HG03045 (cell line): ENCODE measurements around the gene EML1.

Source experiments
- ATAC-seq: cut with Tn5 transposase; IDR thresholded peaks from one replicate; pipeline ENCODE4 v1.9.1; 2021; ENCODE audit warnings: mild to moderate bottlenecking, moderate library complexity; ENCODE audit not compliant: unreplicated experiment

EML1 gene

DNA sequence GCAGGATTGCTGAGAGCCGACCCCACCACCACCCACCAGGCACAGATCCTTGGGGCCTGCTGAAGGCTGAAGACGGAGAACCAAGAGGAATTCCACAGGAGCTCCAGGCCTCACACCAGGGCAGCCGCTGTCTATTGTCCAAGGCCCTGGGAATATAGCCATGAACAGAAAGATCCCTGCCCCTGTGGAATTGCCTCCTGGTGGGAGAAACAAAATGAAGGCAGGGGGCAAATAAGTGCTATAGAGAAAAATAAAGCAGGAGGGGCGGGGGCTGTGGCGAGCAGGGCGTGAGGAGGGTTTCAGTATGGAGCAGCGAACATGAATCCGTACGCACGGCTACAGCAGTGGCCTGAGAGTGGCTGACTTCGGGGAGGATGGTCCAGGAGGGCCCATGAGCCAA lies 96.1 kb downstream of the EML1 start:
- ATAC-seq: no peak

DNA sequence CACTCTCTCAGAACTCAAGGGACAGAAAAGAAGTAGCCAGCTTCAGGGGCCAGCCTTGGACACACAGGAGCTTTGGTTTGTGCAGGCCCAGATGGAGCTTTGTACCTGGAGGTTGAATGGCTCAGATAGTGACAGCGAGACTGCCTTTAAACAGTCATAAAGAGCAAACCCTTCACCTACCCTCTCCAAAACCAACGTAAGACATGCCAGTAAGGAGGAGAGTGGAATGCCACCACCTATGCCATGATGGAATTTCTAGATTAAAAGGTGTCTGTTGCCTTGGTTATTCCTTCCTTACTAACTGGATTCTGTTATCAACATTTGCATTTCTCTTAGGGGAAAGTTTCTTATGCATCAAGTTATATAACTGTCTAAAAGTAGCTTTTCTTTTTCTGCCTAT lies 98.1 kb downstream of the EML1 start:
- no peak for ATAC-seq

DNA sequence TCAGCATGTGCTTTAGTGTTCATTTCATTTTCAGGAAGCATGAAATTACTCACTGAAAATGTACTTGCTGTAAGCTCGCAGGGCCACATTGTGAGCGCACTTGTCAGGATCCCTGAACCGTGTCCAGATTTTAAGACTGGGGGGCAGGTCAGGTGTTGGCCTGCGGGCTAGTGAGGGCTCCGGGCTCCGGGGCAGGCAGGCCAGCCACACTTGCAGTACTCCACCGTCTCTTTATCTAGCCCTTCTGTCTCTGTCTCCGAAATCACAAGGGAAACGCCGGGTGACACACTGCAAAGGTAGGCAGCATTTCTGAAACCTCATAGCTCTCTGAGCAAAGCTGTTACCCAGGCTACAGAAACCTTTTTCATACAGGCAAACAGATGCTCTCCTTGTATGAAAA lies 98.7 kb downstream of the EML1 start:
- ATAC-seq: no peak

DNA sequence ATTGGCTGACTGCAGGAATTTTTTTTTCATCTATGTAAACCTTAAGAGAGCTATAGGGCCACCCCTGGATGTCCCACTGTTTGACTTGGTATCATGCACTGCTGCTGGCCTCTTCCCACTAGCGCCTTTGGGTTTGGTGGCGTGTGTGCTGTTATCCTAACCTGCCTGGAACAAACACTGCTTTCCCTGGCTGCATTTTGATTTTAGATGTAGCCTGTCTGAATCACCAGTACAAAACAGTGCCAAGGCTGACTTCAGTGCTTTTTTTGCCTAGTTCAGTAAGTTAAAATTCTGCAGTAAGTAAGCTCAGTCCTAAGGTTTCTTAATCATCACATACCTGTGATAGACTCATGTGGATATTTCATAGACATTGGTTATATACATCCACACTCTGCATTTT lies 99.2 kb downstream of the EML1 start:
- no peak for ATAC-seq

DNA sequence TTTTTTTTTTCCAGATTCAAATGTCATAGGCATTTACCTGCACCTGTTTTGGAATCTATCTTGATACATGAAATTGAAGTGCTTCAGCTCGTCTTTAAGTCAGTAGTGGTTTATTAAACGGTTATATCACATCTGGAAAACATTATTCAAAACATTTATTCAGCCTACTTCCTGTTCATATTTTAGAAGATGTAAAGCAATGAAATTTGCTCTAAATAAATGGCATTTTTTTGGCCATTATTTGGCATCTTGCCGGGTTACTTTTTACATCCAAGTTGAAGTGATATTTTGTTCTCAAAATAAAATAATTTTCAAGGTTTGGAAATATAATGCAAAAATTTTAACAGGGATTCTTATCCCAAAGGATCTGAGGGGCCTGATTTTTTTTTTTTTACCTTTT lies 103.1 kb downstream of the EML1 start:
- ATAC-seq: no peak

DNA sequence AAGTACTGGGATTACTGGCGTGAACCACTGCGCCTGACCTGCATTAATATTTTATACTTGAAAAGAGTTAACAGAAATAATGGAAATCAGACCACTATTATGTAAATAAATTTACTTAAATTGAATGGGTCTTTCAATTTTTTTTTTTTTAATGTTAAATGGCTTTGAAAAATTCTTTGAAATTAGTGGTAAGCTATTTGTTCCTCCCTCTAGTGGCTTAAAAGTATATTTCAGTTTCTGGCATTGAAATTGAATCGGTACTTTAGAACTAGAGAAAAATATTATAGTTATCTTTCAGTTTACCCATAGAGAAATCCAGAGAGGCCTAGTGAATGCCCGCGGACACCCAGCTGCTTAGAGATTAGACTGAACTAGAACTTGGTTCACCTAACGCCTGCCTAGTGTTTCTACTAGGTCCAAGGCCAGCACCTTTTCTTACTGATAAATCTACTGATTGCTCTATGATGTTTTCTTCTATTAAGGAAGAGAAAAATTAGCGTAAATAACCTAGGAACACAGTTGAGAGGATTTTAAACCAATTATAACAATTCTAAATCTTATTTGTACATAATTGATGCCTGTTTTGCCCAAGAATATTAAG lies 106.5 kb downstream of the EML1 start:
- ATAC-seq: no peak

DNA sequence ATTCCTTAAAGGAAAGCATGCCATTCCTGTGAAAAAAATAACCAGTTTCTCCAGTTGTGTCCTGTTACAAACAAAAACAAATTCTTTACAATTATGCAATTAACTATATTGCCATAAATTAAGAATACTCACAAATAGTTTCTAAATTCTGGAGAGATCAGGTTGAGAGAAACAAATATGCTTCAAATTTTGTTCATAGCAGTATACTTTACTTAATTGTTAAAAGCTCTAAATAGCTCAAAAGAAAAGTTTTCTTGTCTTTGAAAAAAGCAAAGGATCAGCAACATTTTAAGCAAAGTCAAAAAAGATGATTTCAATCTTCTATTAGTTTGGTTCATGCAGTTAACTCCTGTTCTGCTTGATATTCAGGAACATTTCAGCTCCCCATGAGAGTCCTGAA lies 109.7 kb downstream of the EML1 start:
- no peak for ATAC-seq

DNA sequence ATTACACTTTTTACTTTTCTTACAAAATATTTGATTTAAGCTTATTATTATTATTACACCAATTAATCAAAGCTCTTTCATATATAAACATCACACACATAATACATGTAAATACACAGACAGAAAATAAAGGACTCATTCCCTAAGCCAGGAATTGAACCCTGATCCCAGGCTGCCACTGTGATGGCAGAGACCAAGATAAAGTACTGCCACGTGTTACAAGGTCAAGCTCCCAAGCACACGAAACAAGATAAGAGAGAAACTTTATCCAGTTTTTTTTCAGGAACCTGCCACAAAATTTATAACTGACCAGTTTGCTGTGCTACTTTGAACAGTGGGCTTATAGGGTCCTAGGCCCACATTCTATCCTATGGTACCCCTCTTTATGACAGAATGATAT lies 111.3 kb downstream of the EML1 start:
- ATAC-seq: no peak

DNA sequence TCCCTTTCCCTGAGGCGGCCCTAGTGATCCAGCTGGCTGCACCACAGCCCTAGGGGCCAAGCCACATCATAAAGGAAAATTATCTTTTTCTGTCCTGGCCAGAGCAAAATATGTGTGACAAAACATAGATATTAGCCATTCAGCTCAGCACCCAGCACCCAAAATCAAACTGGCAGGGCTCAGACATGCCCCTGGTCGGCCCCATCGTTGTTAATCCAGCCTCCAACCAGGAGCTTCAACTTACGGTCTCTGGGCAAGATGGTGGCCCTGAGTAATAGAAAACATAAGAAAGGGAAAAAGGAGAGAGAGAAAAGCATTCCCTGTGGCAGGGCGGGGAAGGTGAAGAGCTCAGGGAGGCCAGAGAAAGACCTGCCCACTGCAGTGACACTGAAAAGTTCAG lies 111.9 kb downstream of the EML1 start:
- no peak for ATAC-seq

DNA sequence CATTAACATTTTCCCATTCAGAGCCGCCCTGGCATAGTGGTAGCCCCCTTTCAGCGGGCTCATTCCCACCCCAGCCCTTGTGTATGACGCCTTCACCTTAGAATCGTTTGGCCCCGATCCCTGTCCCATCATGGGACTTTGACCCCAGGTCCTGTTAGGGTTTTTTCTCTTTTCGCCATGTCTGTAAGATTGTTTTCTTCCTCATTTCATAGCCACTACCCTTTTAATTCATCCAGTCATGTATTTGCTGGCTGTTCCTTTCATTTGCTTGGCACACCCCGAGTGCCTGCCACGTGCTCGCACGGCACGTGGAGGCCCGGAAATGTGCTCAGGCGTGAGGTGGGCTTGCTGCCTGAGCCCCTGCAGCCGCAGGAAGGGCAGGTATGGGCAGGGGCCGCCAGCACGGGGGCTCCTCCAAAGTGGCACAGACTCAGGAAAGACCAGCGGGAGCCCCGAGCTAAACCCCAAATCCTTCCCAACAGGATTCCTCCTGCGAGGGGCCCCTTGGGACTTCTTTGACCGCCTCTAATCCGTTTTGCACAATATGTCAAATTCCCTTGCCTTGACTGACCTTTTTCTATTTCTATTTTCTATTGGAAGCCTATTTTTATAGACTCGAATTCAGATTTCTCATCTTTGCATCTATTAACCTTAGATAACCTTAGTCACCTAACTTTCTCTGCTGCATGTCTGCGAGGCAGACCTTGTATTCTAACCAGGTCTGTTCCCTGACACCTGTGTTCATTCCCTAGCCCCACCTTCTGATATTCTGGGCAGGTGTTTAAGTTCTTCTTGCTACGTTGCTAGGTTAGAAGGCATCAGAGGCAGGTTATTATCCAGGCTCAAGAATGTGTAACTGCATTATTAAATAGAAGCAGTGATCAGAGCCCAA lies 114.8 kb downstream of the EML1 start:
- ATAC-seq: no peak

DNA sequence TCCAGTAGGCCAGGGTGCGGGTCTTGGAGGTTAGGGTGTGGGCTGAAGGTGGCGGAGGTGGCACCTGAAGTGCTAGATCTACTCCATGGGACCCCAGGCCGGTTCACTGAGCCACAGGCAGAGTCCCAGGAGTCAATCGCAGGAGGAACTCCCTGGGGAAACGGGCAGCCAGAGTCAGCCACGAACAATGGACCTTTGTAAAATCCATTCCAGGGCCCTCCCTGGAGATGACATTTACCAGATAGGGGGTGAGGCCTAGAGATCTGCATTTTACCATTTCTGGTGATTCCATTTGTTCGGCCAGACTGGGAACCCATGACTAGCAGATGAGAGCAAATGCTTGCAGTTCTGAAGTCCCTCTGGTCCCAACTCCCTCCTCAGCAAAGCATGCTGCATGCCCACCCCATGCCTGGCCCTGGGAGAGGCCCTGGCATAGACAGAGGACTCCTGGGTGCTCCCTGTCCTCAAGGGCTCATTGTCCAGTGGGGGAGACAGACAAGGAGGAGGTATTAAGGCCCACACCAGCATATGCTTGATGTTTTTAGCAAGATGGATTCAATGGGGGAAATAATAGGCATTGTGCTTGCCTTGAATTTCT lies 115.5 kb downstream of the EML1 start:
- ATAC-seq: no peak

DNA sequence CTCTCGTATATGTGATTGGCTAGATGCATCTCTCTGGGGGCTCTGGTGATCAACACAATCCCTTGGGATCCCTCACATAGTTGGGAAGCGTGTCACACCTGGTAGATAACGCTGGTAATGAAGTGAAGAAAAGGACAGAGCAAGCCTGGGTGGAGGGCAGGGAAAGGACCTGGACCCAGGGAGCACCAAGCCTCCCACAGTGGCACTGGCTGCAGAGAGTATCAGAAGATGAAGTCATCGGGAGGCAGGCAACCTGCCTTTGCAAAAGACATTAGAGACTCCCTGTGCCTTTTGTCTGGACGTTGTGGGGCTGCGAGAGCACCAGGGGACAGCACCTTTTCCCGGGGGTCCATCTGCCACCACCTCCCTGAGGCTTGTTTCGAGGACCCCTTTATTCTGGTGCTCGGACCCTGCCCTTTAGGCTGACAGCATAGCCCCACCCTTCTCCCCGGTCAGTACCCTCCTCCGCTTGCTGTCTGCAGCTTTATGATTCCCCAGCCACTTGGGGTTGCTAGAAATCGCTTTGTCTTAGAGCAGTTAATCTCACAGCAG lies 116.4 kb downstream of the EML1 start:
- no peak for ATAC-seq

DNA sequence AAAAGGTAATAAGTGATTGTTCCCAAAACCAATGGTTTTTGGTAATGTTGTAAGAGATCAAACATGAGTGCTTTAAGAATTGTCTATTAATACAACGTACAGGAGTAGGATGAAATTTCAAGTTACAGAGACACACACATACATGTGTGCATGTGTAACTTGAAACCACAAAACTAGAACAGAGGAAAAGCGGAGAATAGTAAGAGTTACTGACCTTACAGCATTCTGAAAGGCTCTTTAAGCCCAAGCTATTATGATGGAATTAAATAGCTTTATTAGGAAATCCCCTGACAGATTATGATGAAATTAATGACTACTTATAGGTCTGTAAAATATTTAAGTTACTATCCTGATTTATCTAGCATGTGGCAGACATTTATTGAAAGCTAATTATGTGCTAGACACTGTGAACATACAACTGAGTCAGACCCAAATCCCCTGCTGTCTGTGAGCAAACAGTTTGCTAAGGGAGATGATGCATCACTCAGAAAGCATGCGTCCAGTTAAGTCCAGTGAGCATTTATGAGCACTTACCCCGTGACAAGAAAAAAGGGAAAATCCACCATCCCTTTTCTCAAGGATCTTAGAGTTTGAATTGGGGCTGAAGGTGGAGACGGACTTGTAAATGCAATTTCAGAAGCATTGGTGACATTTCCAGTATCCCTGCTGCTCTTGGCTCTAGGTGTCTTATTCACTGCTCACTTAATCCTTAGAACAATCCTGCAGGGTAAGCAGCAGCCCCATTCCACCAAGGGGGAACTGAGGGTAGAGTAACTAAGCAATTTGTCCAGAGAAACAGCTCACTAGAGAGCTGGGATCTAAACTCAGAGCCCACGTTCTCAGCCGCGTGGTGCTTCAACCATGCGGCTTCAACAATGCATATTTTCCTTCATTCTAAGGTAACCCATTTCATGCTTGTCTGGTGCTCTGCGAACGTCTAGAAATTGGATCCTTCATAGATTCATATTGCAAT lies 117.4 kb downstream of the EML1 start:
- ATAC-seq: no peak

DNA sequence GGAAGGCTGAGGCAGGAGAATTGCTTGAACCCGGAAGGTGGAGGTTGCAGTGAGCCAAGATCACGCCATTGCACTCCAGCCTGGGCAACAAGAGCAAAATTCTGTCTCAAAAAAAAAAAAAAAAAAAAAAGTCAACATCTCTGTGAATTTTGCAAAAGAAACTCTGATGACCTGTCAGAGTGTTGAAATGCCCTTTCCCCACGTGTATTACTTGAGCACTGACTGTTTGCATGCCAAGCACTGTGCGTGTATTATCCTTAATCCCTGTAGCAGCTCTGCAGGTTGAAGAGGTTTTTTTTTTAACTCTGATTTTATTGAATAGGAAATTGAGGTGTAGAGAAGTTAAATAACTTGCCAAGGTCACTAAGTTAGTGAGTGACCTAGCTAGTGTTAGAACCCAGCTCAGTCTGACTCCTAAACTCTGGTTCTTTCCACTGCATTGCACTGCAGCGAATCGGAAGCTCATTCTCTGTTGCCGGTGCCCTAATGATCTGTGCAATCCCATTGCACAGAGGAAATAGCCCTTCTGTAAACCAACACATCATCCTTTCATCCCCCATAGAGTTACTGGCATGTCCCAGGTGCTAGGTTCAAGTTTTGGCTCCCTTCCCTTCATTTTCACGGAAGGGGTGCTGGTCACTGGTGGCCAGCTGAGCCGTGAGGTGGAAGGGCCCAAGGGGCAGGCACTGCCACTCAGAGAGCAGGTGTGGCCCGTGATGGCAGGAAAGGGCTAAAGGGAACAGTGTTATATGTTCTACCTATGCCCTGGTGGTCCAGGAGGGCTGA lies 122.3 kb downstream of the EML1 start:
- no peak for ATAC-seq

DNA sequence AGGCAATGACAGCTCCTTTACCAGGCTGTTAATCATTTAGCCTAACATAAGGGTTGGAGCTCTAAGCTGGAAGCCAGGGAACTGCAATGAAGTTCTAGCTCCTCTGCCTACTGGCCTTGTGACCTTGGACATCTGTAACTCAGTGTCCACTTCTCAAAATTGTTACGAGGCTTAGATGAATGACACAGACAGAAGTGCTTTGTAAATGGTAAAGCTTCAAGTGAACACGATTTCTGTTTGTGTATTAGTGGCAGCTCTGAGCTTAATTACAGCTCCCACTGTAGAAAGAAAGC lies 122.8 kb downstream of the EML1 start:
- ATAC-seq: no peak

DNA sequence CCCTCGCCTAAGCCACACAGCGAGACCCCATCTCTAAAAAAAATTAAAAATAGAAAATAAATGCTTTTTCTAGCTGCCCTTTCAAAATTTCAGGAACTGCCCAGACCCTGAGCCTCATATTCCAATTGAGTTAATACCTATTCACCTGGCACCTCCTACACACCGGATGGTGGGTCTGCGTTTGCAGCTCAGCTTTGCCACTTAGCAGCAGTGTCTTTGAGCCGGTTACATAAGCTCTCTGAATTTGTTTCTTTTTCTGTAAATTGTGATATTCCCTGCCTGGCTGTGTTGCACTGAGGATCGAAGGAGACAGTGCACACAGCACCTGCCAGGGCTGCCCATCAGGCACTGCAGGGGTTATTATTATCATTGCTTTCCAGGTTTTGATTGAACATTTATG lies 125.6 kb downstream of the EML1 start:
- ATAC-seq: no peak

DNA sequence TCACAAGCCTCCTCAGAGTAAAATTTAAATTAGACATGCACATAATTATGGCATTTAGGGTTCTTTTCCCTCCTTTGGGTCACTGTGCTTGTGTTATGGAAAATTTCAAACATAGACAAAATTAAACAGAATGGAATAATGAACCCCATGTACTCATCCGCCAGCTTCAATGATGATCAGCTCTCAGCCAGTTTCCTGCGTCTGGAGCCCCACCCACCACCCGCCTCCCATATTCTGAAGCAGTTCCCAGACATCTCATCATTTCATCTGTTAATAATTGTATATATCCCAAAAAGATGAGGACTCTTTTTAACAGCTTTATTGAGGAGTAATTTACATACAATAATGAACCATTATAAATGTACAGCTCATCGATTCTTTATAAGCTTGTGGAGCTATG lies 128.2 kb downstream of the EML1 start:
- ATAC-seq: no peak

DNA sequence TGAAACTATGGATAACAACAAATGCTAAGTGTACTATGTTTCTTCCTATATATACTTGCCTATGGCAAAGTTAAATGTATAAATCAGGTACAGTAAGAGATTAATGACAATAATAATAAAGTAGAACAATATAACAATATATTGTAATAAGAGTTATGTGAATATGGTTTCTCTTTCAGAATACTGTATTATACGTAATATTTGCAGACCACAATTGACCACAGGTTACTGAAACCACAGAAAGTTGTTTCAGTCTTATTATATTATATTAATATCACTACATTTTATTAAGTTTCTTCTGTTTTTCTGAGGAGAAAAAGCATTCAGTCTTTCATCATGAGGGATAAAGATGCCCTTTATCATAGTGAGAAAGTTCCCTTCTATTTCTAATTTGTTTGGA lies 131.2 kb downstream of the EML1 start:
- ATAC-seq: no peak

DNA sequence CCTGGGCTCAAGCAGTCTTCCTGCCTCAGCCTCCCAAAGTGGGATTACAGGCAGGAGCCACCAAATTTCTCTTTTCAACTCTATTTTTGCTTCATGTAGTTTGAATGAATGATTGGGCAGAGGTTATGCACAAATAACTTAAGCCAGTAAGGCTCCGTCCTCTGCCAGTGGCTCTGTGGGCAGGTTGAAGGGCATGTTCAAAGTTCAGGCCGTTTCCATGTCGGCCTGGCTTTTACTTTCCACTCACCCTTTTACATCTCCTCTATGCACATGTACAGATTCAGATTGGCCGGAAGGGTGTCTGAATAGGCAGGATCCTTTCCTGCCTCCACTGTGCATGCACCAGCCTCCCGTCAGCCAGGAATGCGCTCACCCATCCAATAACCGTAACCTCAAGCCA lies 132.3 kb downstream of the EML1 start:
- ATAC-seq: no peak

DNA sequence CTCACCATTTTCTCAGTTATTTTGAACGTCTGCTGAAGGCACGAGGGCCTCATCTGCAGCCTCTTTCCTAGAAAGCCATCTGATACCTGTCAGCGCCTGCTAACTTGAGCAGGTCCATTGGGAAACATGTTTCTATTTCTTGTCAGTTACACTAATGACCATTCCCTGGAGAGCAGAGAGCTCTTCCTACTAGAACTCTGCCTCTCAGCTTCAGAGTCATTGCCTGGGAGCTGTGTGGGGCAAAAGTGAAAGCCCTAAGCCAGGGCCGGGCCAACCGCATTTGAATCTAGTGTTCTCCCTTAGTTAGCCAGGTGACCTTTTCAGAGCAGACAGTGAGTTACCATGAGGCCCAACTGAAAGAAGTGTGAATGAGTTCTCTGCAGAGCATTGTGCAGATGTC lies 135.8 kb downstream of the EML1 start:
- ATAC-seq: no peak
